Gastrocnemius medialis (tissue), 4 donors: ENCODE results near the gene YAE1. TPM values are rescaled to one million over a fixed set of nuclear protein-coding genes. Genes with fewer than 3 reads are reported as not detected.
A peak's percentile ranks its signal among the peaks of the same experiment; 100 is the strongest.

Experiments used
- ATAC-seq, 2 donors: fragments of 150-250 bp; one replicate each; pipeline ENCODE4 v1.9.1; 2016
- DNase-seq, 2 donors: peaks; one replicate each; pipeline ENCODE4 v3.0.0-alpha.2; 2019
- H3K27ac ChIP-seq, 4 donors: fragments of 200-600 bp; sonication (generic); 1 replicate in 1 of 4; 2 replicates in 3 of 4; pipeline ENCODE4 v1.5.1; 2016 to 2018; ENCODE audit warnings: mild to moderate bottlenecking in 2 of 4, moderate library complexity in 1 of 4
- H3K27me3 ChIP-seq, 3 donors: fragments of 200-600 bp; sonication (generic) in 2 of 3; 1 replicate in 1 of 3; 2 replicates in 2 of 3; pipeline versions ENCODE4 v1.5.1 to v1.6.0; 2016 to 2019; ENCODE audit warnings: mild to moderate bottlenecking in 1 of 3, moderate library complexity in 1 of 3
- H3K36me3 ChIP-seq, 2 donors: fragments of 200-600 bp; sonication (generic) in 1 of 2; one replicate each; pipeline ENCODE4 v1.5.1; 2017 to 2018
- H3K4me1 ChIP-seq, 2 donors: fragments of 200-600 bp; sonication (generic) in 1 of 2; one replicate each; pipeline ENCODE4 v1.5.1; 2016 to 2017; ENCODE audit warnings: mild to moderate bottlenecking in 2 of 2
- H3K4me3 ChIP-seq, 4 donors: fragments of 200-600 bp; sonication (generic) in 3 of 4; 1 replicate in 1 of 4; 2 replicates in 3 of 4; pipeline ENCODE4 v1.5.1; 2016 to 2019; ENCODE audit warnings: mild to moderate bottlenecking in 2 of 4
- H3K9me3 ChIP-seq, 3 donors: fragments of 200-600 bp; sonication (generic) in 2 of 3; 1 replicate in 1 of 3; 2 replicates in 2 of 3; pipeline ENCODE4 v1.5.1; 2016 to 2019
- CTCF ChIP-seq, 5 experiments: fragments of 450-650 bp in 3 of 5; fragments of 200-600 bp in 2 of 5; sonication (generic) in 2 of 5; IDR thresholded peaks in 4 of 5; conservative IDR thresholded peaks in 1 of 5; 1 replicate in 4 of 5; 2 replicates in 1 of 5; pipeline ENCODE4 v1.5.1; 2016 to 2019; ENCODE audit warnings: antibody characterized with exemption in 5 of 5, mild to moderate bottlenecking in 3 of 5, moderate library complexity in 3 of 5
- POLR2A ChIP-seq, 2 donors: fragments of 450-650 bp; IDR thresholded peaks; one replicate each; pipeline ENCODE4 v1.6.1; 2017; ENCODE audit warnings: antibody characterized with exemption in 2 of 2, mild to moderate bottlenecking in 2 of 2, moderate library complexity in 2 of 2
- in situ Hi-C, 4 donors: fragments of 200-750 bp; cut with MboI; loops; one replicate each; pipeline versions ENCODE4 v1.15.0 to v1.8.0; 2017; ENCODE audit warnings: low sequenced_read_pairs in 4 of 4
- intact Hi-C: fragments of 100-400 bp; cut with DNase I; formaldehyde crosslinking; loops from one replicate; pipeline ENCODE4 v1.15.1; 2023; ENCODE audit warnings: low total_unique reads
- total RNA-seq, 4 donors: library from RNA; depleted of rRNA; stranded (reverse); fragments of >200 nt; gene quantifications; one replicate each; pipeline versions ENCODE4 v1.1.0 to v1.2.3, GENCODE V29; 2016

Gene YAE1
- total RNA-seq, 4 donors from 2014 or later, result 4.6 to 20.2 (median 10.2) TPM

DNA sequence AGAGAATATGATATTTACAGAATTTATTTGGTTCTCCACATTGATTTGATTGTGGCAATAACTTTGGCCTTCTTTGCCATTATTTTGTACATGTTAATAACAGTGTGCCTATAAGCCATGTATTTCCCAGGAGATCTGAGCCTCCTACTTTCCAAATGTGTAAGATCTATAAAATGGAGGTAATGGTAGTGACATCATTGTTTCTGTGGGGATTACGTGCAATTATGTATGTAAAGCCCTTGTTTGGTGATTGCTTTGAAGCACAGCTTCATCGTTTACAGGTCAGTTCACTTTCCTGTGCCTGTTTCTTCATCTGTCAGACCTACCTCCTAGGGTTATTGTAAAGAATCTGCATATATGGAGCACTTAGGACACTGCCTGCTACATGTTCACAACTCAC, 17.3 kb downstream of the YAE1 start:
- TF ChIP-seq CTCF (IDR thresholded peaks at IDR 0.05 in 4 of 5, conservative IDR thresholded peaks at IDR 0.05 in 1 of 5) (no peak), POLR2A (IDR thresholded peaks at IDR 0.05) (no peak)
- DNase-seq (no peak), ATAC-seq (no peak)
- in situ Hi-C loops, result loop anchor here (5.0 kb wide), 1 partner anchor 164 kb away; no protein-coding TSS in a partner anchor
- Histone ChIP-seq H3K9me3 (no peaks in the 10 kb centered on the region), H3K36me3 (no peaks in the 10 kb centered on the region), H3K4me3 (no peak overlapping the region), H3K27me3 (no peaks in the 10 kb centered on the region), H3K27ac (no peak overlapping the region), H3K4me1 (no peaks in the 10 kb centered on the region)
- intact Hi-C loops, result loop anchor here (10.0 kb wide), 1 partner anchor 471 kb away; no protein-coding TSS in a partner anchor

- Histone ChIP-seq H3K36me3 (no peaks in the 10 kb centered on the region), H3K9me3 (no peaks in the 10 kb centered on the region), H3K27me3 (no peaks in the 10 kb centered on the region), H3K4me1 (no peaks in the 10 kb centered on the region), H3K27ac (no peak overlapping the region), H3K4me3 (no peak overlapping the region)
- TF ChIP-seq POLR2A (IDR thresholded peaks at IDR 0.05) (no peak), CTCF (IDR thresholded peaks at IDR 0.05 in 4 of 5, conservative IDR thresholded peaks at IDR 0.05 in 1 of 5) (no peak)
- intact Hi-C loops (loop anchor here (10.0 kb wide), 1 partner anchor 467 kb away; no protein-coding TSS in a partner anchor), in situ Hi-C loops (no loop called here)
- ATAC-seq (no peak), DNase-seq (no peak)
Observed at GRCh38 chr7:39587393-39587792, 21.2 kb downstream of the YAE1 start.

DNA sequence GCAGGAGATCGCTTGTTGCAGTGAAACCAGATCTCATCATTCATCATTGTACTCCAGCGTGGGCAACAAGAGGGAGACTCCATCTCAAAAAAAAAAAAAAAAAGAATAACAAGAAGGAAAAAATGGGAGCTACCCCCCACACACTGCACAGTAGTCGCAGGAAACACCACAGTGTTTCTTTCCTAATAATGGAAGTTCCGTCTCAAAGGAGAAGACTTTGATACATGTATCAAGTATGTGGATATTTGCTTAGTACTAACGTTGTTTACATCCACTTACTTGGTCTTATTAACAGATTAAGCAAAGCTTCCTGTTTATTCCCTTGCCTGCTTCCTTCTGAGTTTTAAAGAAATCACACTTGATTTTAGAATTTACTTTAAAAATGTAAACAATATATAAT, 22.2 kb downstream of the YAE1 start:
- TF ChIP-seq CTCF (IDR thresholded peaks at IDR 0.05 in 4 of 5, conservative IDR thresholded peaks at IDR 0.05 in 1 of 5), result no peak
- TF ChIP-seq POLR2A (IDR thresholded peaks at IDR 0.05), result no peak
- H3K36me3 ChIP-seq, result no peaks in the 10 kb centered on the region
- H3K4me1 ChIP-seq, result no peaks in the 10 kb centered on the region
- DNase-seq, result no peak
- H3K4me3 ChIP-seq, result no peak overlapping the region
- H3K27me3 ChIP-seq, result no peaks in the 10 kb centered on the region
- no peaks in the 10 kb centered on the region for H3K9me3 ChIP-seq
- ATAC-seq, result no peak
- in situ Hi-C loops, result no loop called here
- no peak overlapping the region for H3K27ac ChIP-seq
- intact Hi-C loops, result loop anchor here (10.0 kb wide), 1 partner anchor 466 kb away; no protein-coding TSS in a partner anchor

- ATAC-seq, result peak; percentile 58 to 86
- no peak overlapping the region for H3K27ac ChIP-seq
- no peak for DNase-seq
- no peaks in the 10 kb centered on the region for H3K27me3 ChIP-seq
- no peaks in the 10 kb centered on the region for H3K9me3 ChIP-seq
- intact Hi-C loops (loop anchor here (10.0 kb wide), 1 partner anchor 465 kb away; no protein-coding TSS in a partner anchor), in situ Hi-C loops (no loop called here)
- H3K4me1 ChIP-seq, result no peaks in the 10 kb centered on the region
- TF ChIP-seq POLR2A (IDR thresholded peaks at IDR 0.05), result no peak
- no peak for TF ChIP-seq CTCF (IDR thresholded peaks at IDR 0.05 in 4 of 5, conservative IDR thresholded peaks at IDR 0.05 in 1 of 5)
- H3K4me3 ChIP-seq, result no peak overlapping the region
- H3K36me3 ChIP-seq, result no peaks in the 10 kb centered on the region
Observed at GRCh38 chr7:39589323-39590111, 23.3 kb downstream of the YAE1 start.
